ENCODE measurements around the gene GET3.
"Not testable (repeated sequence)": the region's sequence is repeated elsewhere in the genome, so short reads cannot be mapped to it uniquely, and the experiment has no call there.

Gene GET3

DNA sequence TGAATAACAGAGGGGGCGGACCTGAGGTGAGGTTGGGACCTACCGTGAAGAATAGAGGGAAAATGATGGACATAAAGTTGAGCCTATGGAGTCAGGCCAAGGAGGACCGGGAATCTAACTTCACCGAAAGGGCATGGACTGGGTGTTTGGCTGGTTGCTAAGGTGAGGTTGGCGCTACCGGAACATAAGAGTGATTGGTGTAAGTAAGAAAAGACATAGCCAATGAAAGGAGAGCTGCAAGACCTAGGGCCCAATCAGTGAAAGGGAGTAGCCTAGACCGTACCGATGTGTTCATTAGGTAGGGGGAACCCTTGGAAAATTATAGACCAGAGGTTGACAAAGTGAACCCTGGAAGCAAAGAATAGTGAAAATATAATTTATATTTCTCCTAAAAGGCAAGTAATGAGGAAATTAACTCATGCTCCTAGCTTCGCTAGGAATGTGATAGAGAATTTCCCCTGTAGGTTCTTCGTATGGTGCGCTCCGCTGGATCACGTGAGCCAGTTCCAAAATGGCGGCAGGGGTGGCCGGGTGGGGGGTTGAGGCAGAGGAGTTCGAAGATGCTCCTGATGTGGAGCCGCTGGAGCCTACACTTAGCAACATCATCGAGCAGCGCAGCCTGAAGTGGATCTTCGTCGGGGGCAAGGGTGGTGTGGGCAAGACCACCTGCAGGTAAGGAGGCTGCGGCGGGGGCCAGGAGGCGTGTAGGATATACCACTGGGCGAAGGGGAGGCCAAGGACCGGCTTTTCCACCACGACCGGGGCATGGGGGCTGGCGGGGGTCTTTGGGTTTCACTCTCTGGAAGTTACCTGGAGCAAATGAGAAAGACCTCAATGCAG, at the start of gene GET3:
Gene GET3 (plus strand): TSS at position 503 of the 840 bp plus-strand sequence. CDS start 9 bp downstream, at position 512.
- FAIRE-seq, result peak; percentile 94
- peak; percentile 99 for DNase-seq (ENCODE audit: insufficient read length, low spot score)

DNA sequence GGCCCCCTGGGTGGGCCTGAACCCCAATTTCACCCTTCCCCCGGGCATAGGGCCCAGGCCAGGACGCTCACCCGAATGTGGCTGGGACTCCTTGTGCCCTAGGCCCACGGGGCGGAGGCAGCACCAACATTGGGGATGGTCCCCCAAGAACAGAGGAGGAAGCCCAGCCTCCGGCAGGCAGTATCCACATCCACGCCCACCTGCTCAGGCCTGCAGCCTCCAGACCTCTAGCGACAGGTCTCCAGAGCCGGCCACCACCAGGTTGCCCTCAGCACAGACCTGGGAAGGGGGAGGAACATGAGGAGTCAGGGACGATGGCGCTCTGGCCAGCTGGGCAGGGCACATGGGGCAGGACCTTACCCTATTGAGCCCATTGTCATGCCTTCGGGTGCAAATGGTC, 48.3 kb upstream of the GET3 start:
- FAIRE-seq, result no peak
- no peak for DNase-seq (ENCODE audit: insufficient read length, low spot score)

DNA sequence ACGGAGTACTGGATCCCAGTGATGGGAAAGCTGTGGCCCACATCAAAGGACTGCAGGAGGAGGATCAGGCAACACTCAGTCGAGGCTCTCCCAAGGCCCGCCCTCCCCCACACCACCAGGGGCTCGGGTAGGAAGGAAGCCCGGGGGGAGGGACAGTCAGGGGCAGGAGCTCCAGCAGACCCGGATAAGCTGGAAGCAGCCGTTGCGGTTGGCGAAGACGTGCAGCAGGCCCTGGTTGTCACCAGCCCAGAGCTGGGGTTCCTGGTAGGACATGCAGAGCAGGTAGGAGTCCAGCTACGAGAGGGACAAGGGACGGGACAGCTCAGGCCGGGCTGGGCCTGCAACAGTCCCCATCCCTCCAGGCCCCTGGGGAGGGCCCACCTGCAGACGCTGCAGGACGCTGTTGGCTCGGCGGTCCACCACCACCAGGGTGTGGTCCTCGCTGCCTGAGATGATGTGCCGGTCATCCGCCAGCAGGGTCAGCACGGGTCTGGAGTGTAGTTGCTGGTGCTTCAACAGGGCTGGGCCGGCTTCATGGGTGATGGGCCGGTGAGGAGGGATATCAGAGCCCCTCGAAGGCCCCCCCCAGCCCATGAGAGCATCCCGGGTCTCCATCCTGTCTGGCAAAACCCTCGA, 47.6 kb upstream of the GET3 start:
- FAIRE-seq (no peak), DNase-seq (ENCODE audit: insufficient read length, low spot score) (no peak)

DNA sequence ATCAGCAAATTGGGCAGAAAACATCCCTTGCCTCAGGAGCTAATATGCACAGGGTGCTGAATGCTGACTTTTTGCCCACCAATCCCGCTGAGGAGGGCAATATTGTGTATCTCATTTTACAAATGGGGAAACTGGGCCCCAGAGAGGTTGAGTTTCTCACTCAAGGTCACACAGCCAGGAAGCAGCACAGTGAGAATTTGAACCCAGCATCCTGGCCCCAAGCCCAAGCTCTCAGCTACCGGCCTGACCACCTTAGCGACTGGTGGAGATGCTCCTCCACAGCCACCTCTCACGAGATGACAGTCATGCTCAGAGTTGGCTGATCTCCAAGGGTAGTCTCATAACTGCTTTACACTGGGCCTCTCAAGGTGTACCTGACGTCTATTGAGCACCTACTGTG, 44.3 kb upstream of the GET3 start:
- no peak for DNase-seq (ENCODE audit: insufficient read length, low spot score)
- FAIRE-seq, result no peak

DNA sequence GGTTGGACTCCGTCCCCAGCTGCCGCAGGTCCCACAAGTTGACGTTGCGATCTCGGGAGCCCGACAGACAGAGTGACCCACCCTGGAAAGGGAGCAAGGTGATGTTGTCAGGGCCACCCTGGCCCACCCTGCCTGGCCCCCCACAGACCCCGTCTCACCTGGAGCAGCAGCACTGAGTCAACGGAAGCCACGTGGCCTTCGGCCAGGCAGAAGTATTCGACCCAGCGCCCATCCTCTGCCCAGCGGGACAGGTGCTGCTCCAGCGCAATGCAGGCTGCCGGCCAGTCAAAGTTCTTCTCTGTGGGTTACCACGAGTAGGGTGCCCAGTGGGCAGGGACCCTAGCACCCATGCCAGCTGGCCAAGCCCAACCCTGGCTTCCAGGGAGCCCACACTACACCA, 42.7 kb upstream of the GET3 start:
- FAIRE-seq, result no peak
- no peak for DNase-seq (ENCODE audit: insufficient read length, low spot score)

DNA sequence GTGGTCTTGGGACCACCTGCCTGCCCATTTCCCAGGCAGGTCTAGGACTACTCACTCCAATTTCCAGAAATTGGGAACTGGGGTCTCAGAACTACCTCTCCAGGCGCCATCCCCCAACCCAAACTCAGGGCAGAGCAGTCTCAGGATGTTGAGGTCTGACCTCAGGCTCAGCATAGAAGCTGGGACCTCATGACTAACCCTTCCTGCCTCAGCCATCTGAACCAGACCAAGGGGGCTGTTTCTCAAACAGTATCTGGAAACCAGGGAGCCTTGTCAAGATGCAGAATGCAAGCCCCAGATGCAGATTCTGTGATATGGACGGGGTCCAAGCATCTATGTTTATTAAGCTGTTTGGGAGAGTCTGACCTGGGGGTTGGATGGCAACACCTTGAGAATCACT, 42.2 kb upstream of the GET3 start:
- FAIRE-seq (no peak), DNase-seq (ENCODE audit: insufficient read length, low spot score) (no peak)

DNA sequence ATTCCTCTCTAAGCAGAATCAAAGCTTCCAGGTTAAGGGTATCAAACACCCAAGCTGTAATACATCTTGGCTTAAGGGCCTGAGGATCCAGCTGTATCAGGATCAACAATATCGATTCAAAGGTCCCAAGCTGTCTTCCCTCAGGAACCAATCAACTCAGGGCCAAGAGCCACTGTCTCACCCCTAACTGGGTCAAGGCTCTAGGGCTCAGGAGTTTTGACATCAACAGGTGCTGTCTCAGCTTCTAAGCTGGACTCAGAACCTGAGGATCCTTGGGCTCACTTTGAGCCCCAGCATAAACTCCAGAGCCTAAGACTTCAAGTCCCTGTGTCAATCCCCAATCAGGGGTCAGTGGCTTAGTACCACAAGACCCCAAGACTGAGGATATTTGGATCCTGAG, 41.8 kb upstream of the GET3 start:
- DNase-seq (ENCODE audit: insufficient read length, low spot score) (no peak), FAIRE-seq (no peak)

DNA sequence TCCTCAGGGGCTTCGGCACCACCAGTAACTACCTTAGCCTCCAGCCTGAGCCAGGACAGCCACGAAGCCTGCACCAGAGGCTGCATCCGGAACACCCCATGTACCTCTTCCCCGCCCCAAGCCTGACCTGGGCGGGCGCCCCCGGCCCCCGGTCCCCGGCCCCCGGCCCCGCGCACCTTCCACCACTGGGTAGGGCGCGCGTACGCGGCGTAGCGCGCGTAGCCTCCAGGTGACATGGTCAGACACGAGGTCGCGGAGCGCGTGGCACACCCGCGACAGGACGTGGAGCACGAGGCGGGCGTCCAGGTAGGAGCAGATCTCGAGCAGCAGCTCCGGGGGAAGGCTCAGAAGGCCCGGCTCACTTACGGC, 41.3 kb upstream of the GET3 start:
- DNase-seq (ENCODE audit: insufficient read length, low spot score) (no peak), FAIRE-seq (no peak)

DNA sequence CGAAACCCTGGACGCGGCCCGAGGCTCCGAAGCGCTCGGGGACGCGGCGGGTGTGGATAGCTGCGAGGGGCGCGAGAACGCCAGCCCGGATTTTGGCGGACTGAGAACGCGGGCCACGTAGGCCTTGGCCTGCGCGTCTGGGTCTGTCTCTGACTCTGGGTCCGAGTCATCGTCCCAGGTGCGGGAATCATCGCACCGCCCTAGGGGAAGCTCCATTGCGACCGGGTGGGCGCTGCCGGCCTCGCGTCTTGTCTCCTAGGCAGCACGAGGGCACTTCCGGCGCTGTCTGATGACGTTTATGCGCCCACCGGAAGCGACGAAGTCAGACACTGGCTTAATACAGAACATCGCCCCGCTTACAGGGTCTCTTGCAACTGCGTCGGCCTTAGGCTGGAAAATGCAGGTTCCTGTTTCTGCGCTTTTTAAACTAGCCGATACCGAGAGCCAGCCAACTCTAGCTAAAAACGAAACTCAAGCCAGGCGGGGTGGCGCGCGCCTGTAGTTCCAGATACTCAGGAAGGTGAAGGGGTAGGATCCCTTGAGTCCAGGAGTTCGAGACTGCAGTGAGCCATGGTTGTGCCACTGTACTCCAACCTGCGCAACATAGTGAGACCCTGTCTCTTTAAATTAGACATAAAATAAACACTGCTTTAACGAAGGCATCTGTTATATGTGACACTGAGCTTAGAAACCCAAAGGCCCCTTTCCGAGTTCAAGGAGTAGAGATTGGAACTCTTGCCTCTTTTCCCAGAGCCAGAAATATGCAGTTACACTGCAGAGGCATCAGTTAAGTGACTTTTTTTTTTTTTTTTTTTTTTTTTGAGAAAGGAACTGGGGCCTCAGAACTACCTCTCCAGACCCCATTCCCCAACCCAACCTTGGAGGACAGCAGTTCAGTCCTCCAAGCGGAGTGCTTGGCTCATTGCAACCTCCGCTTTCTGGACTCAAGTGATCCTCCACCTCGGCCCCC, 40.6 kb upstream of the GET3 start, which contains the start of gene FBXW9:
Gene FBXW9 (minus strand): TSS at position 266 of the 970 bp plus-strand sequence. CDS start 50 bp downstream, at position 216.
- peak; percentile 99 for DNase-seq (ENCODE audit: insufficient read length, low spot score)
- peak; percentile 79 for FAIRE-seq

DNA sequence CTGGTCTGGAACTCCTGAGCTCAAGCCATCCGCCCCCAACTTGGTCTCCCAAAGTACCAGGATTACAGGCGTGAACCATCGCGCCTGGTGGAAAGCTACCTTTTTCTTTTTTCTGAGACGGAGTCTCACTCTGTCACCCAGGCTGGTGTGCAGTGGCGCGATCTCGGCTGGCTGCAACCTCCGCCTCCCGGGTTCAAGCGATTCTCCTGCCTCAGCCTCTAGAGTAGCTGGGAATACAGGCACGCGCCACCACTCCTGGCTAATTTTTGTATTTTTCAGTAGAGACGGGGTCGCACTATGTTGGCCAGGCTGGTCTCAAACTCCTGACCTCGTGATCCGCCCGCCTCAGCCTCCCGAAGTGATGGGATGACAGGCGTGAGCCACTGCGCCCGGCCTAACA, 39.9 kb upstream of the GET3 start:
- DNase-seq (ENCODE audit: insufficient read length, low spot score); FAIRE-seq: not testable (repeated sequence)

DNA sequence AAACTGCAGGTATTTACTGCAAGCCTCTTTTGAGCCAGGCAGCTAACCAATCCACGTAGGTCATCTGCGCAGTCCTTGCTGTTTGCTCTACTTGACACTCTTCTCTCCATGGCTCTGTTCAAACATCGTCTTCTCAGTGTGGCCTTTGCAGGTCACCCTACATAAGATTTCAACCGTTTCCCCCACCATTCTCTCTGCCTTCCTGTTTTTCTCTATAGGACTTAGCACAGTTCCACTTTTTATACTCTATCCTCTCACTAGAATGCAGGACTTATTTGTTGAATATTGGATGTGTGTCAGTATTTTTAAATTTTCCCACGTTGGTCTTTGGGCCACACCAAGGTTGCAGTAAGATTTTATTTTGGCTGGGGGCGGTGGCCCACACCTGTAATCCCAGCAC, 39.2 kb upstream of the GET3 start:
- FAIRE-seq, result no peak
- no peak for DNase-seq (ENCODE audit: insufficient read length, low spot score)

DNA sequence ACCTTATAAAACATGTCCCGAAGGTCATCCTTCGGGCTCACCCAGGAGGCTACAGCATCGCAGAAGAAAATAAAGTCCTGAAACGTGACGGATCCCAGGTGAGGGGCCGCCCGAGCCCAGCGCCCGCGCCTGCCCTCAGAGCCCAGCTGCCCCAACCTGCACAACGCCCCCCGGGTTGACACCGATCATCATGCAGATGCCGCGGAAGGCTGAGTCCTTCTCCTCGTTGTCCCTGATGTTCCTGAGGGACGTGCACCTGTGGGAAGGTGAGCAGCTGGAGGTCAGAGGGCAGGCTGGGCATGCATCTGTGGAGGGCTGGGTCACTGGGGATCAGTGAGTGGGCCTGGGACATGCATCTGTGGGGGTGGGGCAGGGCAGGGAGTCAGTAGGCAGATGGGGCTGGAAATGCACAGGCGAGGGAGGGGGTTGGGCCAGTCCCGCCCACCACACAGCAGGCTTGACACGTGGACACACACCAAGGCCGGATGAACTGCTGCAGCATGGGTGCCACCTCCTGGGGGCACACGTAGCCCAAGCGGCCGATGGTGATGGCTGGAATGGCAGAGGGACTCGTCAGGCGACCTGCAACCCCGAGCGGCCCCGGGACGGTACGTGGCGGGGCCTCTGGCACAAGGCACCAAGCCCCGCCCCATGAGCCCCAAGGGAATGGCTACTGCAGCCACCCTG, 35.6 kb upstream of the GET3 start:
- no peak for FAIRE-seq
- no peak for DNase-seq (ENCODE audit: insufficient read length, low spot score)

DNA sequence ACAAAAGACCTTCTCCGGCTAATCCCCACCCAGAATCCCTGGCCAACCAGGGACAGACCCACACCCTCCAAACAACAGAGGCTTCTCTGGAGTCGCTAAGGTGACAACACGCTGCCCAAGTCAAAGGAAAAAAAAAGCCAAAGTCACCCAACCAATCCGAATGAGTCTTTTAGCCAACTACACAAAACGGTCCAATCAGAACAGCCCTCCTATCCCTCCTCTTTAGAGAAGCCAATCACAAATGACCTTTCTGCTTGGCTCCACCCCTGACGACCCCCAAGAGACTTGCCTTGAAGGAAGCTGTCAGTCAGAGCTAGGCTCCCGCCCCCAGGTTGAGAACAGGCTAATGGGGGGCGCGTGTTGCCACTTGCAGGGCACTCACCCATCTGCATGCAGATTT, 34.3 kb upstream of the GET3 start:
- DNase-seq (ENCODE audit: insufficient read length, low spot score) (peak; percentile 50), FAIRE-seq (no peak)

DNA sequence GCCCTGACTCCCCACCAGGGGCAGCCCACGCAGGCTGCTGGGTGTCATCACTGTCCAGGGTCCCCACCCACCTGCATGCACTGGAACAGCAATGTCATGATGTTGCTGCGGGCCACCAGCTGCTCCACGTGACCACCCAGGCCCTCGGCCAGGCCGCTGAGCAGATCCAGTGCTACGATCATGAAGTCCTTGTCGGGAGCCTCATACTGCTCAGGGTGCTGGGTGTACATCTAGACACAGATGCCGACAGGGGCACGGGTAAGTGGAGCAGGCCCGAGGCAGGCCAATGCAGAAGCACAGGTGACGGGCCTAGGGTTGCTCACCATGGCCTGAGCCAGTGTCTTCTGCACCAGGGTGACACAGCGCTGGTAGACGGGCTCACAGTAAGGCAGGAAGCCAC, 32.1 kb upstream of the GET3 start:
- FAIRE-seq (no peak), DNase-seq (ENCODE audit: insufficient read length, low spot score) (no peak)

DNA sequence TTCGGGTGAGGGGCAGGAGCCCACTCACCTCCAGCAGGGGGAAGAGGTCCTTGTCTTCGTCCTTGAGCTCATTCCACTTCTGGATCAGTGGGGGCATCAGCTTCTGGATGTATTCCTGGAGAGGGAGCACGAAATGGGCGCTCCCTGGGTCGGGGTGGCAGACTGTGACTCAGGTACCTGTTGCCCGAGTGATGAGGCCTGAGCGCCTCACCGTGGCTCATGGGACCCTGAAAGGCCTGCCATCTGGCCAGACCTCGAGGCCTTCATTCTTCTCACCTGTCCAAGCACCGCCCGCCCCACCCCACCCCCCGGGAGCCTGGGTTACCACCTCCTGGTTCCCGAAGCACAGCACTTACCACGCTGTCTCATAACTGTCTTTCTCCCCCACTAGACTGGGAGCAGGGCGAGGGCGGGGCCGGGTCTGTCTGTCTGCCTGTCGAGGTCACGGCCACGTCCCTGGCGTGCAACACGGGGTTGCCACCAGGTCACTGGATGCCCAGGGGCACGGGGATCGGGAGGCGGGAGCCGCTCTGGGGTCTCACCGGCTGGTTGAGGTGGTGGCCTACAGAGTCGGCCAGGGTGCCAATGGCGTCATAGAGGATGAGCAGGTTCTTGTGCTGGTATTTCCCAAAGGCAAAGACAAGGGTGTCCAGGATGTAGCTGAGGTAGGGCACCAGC, 31.5 kb upstream of the GET3 start:
- FAIRE-seq, result no peak

DNA sequence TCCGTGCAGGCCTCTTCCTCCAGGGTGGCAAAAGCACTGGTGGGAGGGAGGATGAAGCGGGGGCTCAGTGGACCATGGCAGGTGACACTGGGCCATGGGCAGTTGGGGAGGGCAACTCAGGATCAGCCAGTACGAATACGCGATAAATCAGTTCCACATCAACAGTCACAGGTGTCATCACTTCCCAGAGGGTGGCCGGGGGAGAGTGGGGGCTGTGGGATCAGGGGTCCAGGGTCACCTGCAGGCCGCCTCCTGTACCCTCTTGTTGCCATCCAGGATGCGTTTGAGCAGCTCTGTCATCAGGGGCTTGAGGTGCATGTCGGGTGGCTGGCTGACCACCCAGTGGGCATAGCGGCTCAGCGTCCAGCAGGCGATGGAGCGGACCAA, 31.0 kb upstream of the GET3 start:
- no peak for DNase-seq (ENCODE audit: insufficient read length, low spot score)
- no peak for FAIRE-seq

More for the DNA sequence above, 31.5 kb upstream of the GET3 start:
- no peak for DNase-seq (ENCODE audit: insufficient read length, low spot score)

DNA sequence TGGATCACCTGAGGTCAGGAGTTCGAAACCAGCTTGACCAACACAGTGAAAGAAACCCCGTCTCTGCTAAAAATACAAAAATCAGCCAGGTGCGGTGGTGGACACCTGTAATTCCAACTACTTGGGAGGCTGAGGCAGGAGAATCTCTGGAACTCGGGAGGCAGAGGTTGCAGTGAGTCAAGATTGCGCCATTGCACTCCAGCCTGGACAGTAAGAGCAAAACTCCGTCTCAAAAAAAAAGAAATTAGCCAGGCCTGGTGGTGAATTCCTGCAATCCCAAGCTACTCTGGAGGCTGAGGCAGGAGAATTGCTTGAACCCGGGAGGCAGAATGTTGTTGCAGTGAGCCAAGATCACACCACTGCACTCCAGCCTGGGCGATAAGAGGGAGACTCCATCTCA, 28.7 kb upstream of the GET3 start:
- DNase-seq (ENCODE audit: insufficient read length, low spot score), result no peak

DNA sequence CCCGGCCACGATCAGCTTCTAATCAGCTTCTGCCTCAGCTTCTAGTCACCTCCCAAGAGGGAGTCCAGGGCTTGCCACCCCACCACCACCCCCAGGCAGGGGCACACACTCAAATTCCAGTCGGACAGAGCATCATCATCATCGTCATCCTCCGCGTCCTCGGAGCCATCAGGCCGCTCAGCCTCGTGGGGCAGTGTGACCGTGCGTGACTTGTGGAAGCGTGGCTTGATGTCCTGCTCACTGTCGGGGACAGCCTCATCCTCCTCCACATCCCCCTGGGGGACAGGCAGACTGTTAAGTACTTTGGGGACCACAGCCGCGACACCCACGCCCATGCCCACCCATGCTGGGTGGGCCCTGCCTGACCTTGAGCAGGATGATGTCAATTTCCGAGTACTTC, 26.1 kb upstream of the GET3 start:
- DNase-seq (ENCODE audit: insufficient read length, low spot score) (no peak), FAIRE-seq (peak; percentile 65)

More for the DNA sequence above, 28.7 kb upstream of the GET3 start:
- FAIRE-seq, result no peak

DNA sequence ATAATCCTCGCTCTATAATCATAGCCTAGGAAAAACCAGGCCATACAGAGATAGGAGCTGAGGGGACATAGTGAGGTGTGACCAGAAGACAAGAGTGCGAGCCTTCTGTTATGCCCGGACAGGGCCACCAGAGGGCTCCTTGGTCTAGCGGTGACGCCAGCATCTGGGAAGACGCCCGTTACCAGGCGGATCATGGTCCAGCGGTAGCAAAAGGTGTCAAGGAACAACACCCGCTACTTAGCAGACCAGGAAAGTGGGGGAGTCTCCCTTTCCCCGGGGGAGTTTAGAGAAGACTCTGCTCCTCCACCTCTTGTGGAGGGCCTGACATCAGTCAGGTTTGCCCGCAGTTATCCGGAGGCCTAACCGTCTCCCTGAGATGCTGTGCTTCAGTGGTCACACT, 25.2 kb upstream of the GET3 start:
- DNase-seq (ENCODE audit: insufficient read length, low spot score); FAIRE-seq: not testable (repeated sequence)

DNA sequence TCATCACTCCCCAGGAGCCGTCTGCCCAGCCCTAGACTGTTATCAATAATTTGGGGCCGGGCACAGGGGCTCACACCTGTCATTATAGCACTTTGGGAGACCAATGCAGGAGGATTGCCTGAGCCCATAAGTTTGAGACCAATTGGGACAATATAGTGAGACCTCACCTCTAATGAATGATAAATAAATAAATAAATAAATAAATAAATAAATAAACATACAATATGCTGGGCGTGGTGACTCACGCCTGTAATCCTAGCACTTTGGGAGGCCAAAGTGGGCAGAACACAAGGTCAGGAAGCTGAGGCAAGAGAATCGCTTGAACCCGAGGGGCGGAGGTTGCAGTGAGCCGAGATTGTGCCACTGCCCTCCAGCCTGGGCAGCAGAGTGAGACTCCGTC, 24.0 kb upstream of the GET3 start:
- DNase-seq (ENCODE audit: insufficient read length, low spot score); FAIRE-seq: not testable (repeated sequence)
